Testis (tissue), 3 donors: ENCODE results near the gene BASP1. TPM values are rescaled to one million over a fixed set of nuclear protein-coding genes. Genes with fewer than 3 reads are reported as not detected.

Source experiments
- DNase-seq: peaks from one replicate; pipeline ENCODE4 v3.0.0-alpha.2; 2019
- H3K27ac ChIP-seq, 2 donors: fragments of 200-600 bp; sonication (generic); one replicate each; pipeline ENCODE4 v1.5.1; 2019
- H3K27me3 ChIP-seq: fragments of 200-600 bp; sonication (generic); one replicate; pipeline ENCODE4 v1.5.1; 2019
- H3K36me3 ChIP-seq: fragments of 200-600 bp; sonication (generic); one replicate; pipeline ENCODE4 v1.5.1; 2017; ENCODE audit warnings: low read depth; ENCODE audit errors: missing control alignments
- H3K4me1 ChIP-seq: fragments of 200-600 bp; sonication (generic); one replicate; pipeline ENCODE4 v1.5.1; 2019
- H3K4me3 ChIP-seq, 2 donors: fragments of 200-600 bp; sonication (generic); one replicate each; pipeline ENCODE4 v1.5.1; 2017 to 2019
- H3K9me3 ChIP-seq: fragments of 200-600 bp; sonication (generic); one replicate; pipeline ENCODE4 v1.5.1; 2017
- POLR2A ChIP-seq: fragments of 450-650 bp; IDR thresholded peaks from one replicate; pipeline ENCODE4 v1.6.1; 2017; ENCODE audit warnings: antibody characterized with exemption, mild to moderate bottlenecking, moderate library complexity
- WGBS, 2 donors: methylation state at CpG; one replicate each; pipeline ENCODE4 v1.1.5; 2018; 5-methylcytosine and 5-hydroxymethylcytosine counted together
- intact Hi-C: fragments of 100-400 bp; cut with DNase I; formaldehyde crosslinking; loops from one replicate; pipeline ENCODE4 v1.15.1; 2023; ENCODE audit warnings: low total_unique reads
- polyA plus RNA-seq: library from polyadenylated mRNA; stranded (reverse); fragments of 350-450 nt; fragmentation: Illumina TruSeq; extraction: RNeasy Lipid Tissue Mini Kit (QIAGEN cat#74804); gene quantifications from one replicate; pipeline ENCODE4 v1.2.3, GENCODE V29; 2014; ENCODE audit warnings: low read depth, low replicate concordance; ENCODE audit not compliant: insufficient read depth
- total RNA-seq, 2 donors: library from RNA; depleted of rRNA; stranded (reverse); fragments of >200 nt; gene quantifications; one replicate each; pipeline ENCODE4 v1.2.3, GENCODE V29; 2016
- TF ChIP-seq, protein P1 (sequence below), 3 experiments: fragments of 450-650 bp in 2 of 3; fragments of 200-600 bp in 1 of 3; sonication (generic) in 1 of 3; IDR thresholded peaks; one replicate each; pipeline ENCODE4 v1.5.1; 2016 to 2019; ENCODE audit warnings: antibody characterized with exemption in 3 of 3, mild to moderate bottlenecking in 2 of 3, moderate library complexity in 1 of 3

Gene BASP1
- total and polyA plus RNA-seq, 3 donors from 2014 or later, result 2.1 to 5.6 (median 2.6) TPM

DNA sequence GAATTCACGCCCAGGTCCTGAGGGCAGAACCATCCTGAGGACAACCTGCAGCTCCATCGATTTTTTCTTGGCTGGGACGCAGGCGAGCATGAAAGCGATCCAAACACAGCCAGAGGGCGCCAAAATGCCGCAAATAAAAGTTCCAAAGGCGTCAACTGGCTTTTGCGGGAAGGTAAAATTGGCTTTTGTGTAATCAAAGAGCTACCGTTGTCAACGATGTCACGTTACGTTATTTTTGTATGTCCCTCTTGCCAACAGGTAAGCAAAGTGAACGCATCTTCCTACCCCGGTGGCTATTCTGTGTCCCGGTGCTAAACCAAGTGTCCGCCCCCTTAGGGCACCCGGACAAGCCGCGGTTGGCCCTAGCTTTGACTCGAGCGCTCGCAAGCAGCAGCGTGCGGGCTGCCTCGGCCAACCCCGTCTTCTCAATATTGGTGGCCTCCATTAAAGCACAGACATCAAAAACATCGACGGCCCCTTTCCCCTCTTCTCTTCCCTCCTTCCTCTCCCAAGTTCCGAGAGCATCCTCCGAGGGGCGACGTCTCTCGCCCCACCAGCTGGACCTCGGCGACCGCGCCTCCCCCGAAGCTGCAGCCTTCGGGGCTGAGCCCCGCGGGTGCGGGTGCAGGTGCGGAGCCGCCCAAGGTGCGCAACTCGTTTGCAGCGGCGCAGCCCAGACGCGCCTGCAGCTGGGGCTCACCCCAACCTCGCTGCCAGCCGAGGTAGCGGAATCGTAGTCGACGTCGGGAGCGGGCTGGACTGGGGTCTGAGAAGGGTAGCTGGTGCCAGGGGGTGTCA lies 1.1 kb upstream of the BASP1 start:
- TF ChIP-seq, protein P1, sequence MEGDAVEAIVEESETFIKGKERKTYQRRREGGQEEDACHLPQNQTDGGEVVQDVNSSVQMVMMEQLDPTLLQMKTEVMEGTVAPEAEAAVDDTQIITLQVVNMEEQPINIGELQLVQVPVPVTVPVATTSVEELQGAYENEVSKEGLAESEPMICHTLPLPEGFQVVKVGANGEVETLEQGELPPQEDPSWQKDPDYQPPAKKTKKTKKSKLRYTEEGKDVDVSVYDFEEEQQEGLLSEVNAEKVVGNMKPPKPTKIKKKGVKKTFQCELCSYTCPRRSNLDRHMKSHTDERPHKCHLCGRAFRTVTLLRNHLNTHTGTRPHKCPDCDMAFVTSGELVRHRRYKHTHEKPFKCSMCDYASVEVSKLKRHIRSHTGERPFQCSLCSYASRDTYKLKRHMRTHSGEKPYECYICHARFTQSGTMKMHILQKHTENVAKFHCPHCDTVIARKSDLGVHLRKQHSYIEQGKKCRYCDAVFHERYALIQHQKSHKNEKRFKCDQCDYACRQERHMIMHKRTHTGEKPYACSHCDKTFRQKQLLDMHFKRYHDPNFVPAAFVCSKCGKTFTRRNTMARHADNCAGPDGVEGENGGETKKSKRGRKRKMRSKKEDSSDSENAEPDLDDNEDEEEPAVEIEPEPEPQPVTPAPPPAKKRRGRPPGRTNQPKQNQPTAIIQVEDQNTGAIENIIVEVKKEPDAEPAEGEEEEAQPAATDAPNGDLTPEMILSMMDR (IDR thresholded peaks at IDR 0.05), result peak; percentile 45 to 63 (median 52)
- TF ChIP-seq POLR2A, result no peak
- H3K27me3 ChIP-seq, result no peaks in the 10 kb centered on the region
- no peaks in the 10 kb centered on the region for H3K9me3 ChIP-seq
- H3K4me1 ChIP-seq, result peaks cover 5% of the 10 kb centered on the region
- H3K36me3 ChIP-seq, result no peaks in the 10 kb centered on the region
- H3K4me3 ChIP-seq, result peak overlapping the region in 1 of 2 donors; percentile 39
- intact Hi-C loops, result loop anchor here (10.0 kb wide), 1 partner anchor 1098 kb away; no protein-coding TSS in a partner anchor
- 1% methylated on average over 26 to 48 of the region's 59 CpGs for whole genome bisulfite sequencing, 2 donors
- peak; percentile 78 for DNase-seq
- H3K27ac ChIP-seq, result no peak overlapping the region

DNA sequence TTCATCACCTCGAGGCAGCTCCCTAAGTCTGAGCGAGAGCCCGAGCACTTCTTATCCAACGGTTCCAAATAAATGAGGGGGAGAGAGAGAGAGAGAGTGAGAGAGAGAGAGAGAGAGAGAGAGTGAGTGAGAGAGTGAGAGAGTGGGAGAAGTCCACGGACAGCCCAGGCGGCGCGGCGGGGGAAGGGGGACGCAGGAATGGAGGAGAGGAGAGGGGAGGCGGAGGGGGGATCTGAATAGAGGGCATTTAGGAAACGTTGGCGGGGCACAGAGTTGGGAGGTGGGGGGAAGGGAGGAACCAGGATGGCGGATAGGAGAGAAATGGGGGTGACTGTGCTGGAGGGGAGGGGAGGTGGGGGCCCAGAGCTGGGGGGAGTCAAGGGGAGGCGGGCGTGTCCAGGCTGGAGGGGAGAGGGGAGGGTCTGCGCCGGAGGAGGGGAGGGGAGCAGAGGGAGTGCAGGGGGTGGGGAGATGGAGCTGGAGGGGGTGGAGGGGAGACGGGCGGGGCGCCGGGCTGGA lies 398 bp upstream of the BASP1 start:
- no peaks in the 10 kb centered on the region for H3K27me3 ChIP-seq
- intact Hi-C loops, result loop anchor here (10.0 kb wide), 1 partner anchor 1098 kb away; no protein-coding TSS in a partner anchor
- 0 to 3% methylated on average over 14 of the region's 22 CpGs for WGBS, 2 donors

DNA sequence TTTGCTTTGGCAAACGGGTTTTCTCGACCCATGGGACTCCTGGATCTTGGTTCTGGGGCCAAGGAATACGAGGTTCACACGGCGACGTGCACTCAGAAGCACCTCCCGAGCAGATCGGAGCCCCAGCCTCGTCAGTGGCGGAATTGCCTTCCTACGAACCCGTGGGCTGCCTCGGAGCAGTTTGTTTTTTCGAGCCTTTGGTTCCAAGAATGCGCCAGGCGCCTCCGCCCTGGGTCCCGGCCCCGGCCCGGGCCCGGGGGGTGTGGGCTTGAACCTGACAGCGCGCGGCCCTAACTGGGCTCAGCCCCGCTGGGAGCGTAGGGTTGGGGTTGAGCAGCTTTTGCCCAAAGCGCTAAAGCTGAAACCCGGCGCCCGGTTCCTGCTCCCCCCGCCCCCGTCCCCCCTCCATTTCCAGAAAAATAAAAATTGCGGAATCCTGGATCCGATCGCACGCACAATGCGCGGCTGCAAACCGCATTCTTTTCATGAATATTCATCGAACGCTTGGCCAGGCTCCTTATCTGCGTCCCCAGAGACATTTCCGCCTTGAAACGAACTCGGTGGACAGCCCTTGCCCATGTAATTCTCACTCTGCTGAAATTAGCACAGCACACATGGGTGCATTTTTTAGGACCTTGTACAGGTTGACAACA lies 1.0 kb downstream of the BASP1 start:
- intact Hi-C loops, result loop anchor here (10.0 kb wide), 1 partner anchor 1096 kb away; no protein-coding TSS in a partner anchor
- Histone ChIP-seq H3K36me3 (no peaks in the 10 kb centered on the region), H3K27me3 (no peaks in the 10 kb centered on the region)

More for the DNA sequence above, 398 bp upstream of the BASP1 start:
- Histone ChIP-seq H3K4me1 (peaks cover 5% of the 10 kb centered on the region), H3K27ac (no peak overlapping the region), H3K4me3 (peak overlapping the region in 1 of 2 donors; percentile 39), H3K36me3 (no peaks in the 10 kb centered on the region), H3K9me3 (no peaks in the 10 kb centered on the region)
- DNase-seq, result no peak
- TF ChIP-seq POLR2A, result no peak
- TF ChIP-seq, protein P1 (IDR thresholded peaks at IDR 0.05), result no peak

DNA sequence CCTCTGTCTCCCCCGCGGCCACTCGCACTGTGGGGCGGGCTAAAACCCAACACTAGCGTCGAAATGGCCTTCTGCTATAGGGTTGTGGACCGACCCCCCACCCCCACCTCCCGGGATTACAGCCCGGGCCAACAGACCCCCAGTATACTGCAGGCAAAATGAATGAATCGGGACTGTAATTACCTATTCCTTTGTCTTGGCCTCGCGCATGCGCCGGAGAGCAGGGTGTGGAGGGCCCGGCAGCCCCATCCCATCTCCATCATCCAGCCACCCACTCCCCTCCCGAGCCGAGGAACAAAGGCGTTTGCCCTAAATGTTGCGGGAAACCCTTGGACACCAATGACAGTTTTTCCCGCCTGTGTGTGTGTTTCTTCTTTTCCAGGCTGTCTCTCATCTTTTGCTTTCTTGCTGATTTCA lies 1.6 kb downstream of the BASP1 start:
- H3K9me3 ChIP-seq, result no peaks in the 10 kb centered on the region
- 11 to 14% methylated on average over 12 to 20 of the region's 20 CpGs for WGBS, 2 donors
- TF ChIP-seq, protein P1 (IDR thresholded peaks at IDR 0.05), result no peak
- no peak for TF ChIP-seq POLR2A
- peaks cover 5% of the 10 kb centered on the region for H3K4me1 ChIP-seq
- H3K4me3 ChIP-seq, result peak overlapping the region; percentile 7 to 39
- intact Hi-C loops, result loop anchor here (10.0 kb wide), 1 partner anchor 1096 kb away; no protein-coding TSS in a partner anchor
- no peaks in the 10 kb centered on the region for H3K27me3 ChIP-seq
- no peaks in the 10 kb centered on the region for H3K36me3 ChIP-seq
- DNase-seq, result peak; percentile 34
- no peak overlapping the region for H3K27ac ChIP-seq

More for the DNA sequence above, 1.0 kb downstream of the BASP1 start:
- peak overlapping the region; percentile 7 to 39 for H3K4me3 ChIP-seq
- H3K4me1 ChIP-seq, result peaks cover 5% of the 10 kb centered on the region
- peak; percentile 19 for DNase-seq
- H3K27ac ChIP-seq, result no peak overlapping the region
- H3K9me3 ChIP-seq, result no peaks in the 10 kb centered on the region
- WGBS, 2 donors, result 0 to 1% methylated on average over 30 to 45 of the region's 45 CpGs
- TF ChIP-seq, protein P1 (IDR thresholded peaks at IDR 0.05), result no peak
- TF ChIP-seq POLR2A, result no peak
